Activated naive CD8-positive, alpha-beta T cell treated with anti-CD3 and anti-CD28 coated beads for 36 hours (primary cell): ENCODE data around the gene ZNF629. TPM values are rescaled to one million over a fixed set of nuclear protein-coding genes. Genes with fewer than 3 reads are reported as not detected.
"Not testable (repeated sequence)": the region's sequence is repeated elsewhere in the genome, so short reads cannot be mapped to it uniquely, and the experiment has no call there.

Experiments
- DNase-seq: peaks from one replicate; pipeline ENCODE4 v3.0.0; 2021
- H3K27ac Mint-ChIP-seq: one replicate; pipeline ENCODE4 v1.8.0; 2022; ENCODE audit warnings: mild to moderate bottlenecking, moderate library complexity, mixed read lengths
- H3K27me3 Mint-ChIP-seq: one replicate; pipeline ENCODE4 v1.8.0; 2022; ENCODE audit warnings: mild to moderate bottlenecking, mixed read lengths
- H3K36me3 Mint-ChIP-seq: one replicate; pipeline ENCODE4 v1.8.0; 2021; ENCODE audit warnings: mild to moderate bottlenecking, mixed read lengths
- H3K4me1 Mint-ChIP-seq: one replicate; pipeline ENCODE4 v1.8.0; 2021; ENCODE audit warnings: mixed read lengths
- H3K4me3 Mint-ChIP-seq: one replicate; pipeline ENCODE4 v1.8.0; 2022; ENCODE audit warnings: mild to moderate bottlenecking, moderate library complexity, mixed read lengths
- H3K9me3 Mint-ChIP-seq: one replicate; pipeline ENCODE4 v1.8.0; 2022; ENCODE audit warnings: mixed read lengths
- total RNA-seq, 2 experiments: library from RNA; stranded (reverse); gene quantifications; one replicate each; pipeline ENCODE4 v1.2.3, GENCODE V29; 2021

Gene ZNF629
- total RNA-seq, result 1 to 10 TPM; 5.4 to 5.5 TPM

DNA sequence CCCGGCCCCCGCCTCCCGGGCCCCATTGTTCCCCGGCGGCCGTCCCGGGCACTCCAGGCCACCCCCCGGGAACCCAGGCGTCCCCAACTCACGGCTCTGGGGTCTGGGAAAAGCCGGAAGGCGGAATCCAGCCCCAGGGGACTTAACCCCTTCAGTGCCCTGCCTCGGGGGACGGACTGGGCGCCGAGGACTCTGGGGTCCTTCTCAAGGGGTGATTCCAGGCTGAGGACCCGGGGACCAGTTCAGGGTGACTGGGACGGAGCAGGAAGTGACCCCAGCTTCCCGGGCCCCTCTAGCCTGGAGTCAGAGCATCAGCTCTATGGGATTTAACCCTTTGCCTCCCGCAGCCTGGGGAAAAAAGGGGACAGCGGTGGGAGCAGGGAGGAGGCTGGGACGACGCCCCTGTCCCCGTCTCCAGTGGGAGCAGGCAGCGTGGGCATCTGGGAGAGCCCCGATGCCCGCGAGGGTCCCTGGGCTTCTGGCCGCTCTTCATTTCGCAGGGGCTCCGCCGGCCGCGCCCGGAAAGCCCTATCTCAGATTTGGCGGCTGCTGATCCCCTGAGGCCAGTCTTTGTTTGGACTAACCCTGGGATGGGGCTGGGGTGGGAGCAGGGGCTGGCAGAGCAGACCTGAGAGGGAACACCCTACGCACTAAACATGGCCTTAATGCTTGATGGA, at the start of gene ZNF629:
Gene ZNF629, minus strand, starts transcription at position 270 of the 677 bp plus-strand sequence. CDS start 2,723 bp downstream, outside the sequence.
- H3K9me3 Mint-ChIP-seq, result no peaks in the 10 kb centered on the region
- peaks cover 6% of the 10 kb centered on the region for H3K36me3 Mint-ChIP-seq
- H3K27me3 Mint-ChIP-seq, result no peaks in the 10 kb centered on the region
- H3K4me1 Mint-ChIP-seq, result peaks cover 20% of the 10 kb centered on the region
- DNase-seq, result peak; percentile 31
- H3K4me3 Mint-ChIP-seq, result peak within 1 kb of the TSS; percentile 87
- peak within 1 kb of the TSS; percentile 64 for H3K27ac Mint-ChIP-seq

DNA sequence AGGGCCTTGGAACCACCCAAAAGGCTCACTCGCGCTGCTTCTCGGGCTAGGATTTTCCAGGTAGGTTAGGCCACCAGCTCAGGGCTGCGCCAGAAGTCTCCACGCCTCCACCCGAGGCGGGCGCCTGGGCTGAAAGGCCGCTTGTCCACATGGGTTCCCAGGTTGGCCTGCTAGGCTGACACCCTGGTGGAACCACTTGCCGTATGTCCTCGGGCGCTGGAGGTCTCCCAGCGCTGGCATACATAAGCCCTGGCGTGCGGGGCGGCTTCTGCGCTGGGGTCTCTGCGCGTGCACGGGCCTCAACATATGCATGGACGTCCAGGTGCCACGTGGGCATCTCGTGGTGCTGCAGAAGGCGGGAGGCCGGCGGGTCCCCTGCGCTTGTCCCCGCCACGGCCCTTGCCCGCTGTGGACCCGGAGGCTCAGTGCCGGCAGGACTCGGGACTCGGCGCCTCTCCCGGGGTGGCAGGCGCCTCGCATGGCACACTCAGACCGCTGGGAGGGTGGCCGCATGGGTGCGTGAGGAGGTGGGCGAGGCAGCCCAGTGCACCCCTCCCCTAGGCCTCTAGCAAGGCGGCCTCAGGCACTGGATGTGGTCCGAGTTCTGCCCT, 47.2 kb upstream of the ZNF629 start:
- no peak overlapping the region for H3K27ac Mint-ChIP-seq
- H3K36me3 Mint-ChIP-seq, result no peaks in the 10 kb centered on the region
- H3K9me3 Mint-ChIP-seq, result no peaks in the 10 kb centered on the region
- no peak for DNase-seq
- H3K4me3 Mint-ChIP-seq, result no peak overlapping the region
- H3K27me3 Mint-ChIP-seq, result no peaks in the 10 kb centered on the region
- H3K4me1 Mint-ChIP-seq, result no peaks in the 10 kb centered on the region

DNA sequence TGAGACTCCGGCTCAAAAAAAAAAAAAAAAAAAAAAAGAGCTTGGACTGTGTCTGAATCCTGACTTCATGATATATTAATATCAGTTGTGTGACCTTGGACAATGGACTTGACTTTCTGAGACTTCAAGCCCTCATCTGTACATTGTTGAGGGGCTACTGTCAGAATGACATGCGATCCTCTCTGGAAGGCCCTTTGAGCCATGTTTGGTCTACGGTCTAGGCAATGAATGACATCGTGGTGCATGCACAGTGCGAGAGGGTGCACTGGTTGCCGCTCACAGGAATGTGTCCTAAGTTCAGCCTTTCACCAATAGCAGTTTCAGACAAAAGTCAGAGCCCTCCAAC, 43.0 kb upstream of the ZNF629 start:
- no peak for DNase-seq
- no peaks in the 10 kb centered on the region for H3K4me1 Mint-ChIP-seq
- H3K36me3 Mint-ChIP-seq, result no peaks in the 10 kb centered on the region
- H3K4me3 Mint-ChIP-seq, result no peak overlapping the region
- H3K9me3 Mint-ChIP-seq, result no peaks in the 10 kb centered on the region
- no peaks in the 10 kb centered on the region for H3K27me3 Mint-ChIP-seq
- H3K27ac Mint-ChIP-seq, result no peak overlapping the region

DNA sequence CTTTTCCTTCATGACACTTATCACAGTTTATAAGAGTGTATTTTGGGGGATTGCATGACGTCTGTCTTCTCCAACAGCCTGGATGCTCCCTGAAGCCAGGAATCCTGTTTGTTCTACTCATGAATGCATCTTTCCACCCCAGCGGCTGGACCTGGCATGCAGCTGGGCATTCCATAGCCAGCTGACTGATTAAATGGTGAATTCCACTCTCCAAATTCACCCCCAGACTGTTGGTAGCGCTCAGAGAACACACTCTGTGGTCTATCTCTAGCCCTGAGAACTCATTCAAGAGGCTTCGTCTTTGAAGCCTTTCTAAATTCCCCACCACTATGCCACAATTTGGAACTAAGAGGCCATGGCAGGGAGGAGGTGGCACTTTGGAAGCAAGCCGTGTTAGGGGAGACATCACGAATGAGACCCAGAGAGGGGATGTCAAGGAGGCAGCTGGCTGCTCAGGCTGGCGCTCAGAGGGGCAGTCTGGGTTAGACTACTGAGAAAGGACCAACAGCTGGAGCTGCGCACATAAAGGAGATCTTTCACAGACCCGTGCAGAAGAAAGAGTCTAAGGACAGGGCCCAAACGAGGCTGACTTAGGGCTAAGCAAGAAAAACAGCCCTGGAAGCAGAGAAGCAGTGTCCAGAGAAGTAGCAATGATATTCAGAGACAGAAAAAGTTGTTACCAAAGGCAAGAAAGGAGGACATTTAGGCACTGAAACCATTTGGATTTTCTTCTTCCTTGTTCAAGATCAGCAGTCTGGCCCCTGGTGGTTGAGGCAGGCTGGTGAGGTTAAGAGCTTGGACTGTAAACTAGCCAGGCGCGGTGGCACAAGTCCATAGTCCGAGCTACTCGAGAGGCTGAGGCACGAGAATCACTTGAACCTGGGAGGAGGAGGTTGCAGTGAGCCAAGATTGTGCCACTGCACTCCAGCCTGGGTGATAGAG, 42.4 kb upstream of the ZNF629 start:
- Mint-ChIP-seq H3K27me3 (no peaks in the 10 kb centered on the region), H3K9me3 (no peaks in the 10 kb centered on the region), H3K4me1 (no peaks in the 10 kb centered on the region), H3K4me3 (no peak overlapping the region), H3K36me3 (no peaks in the 10 kb centered on the region), H3K27ac (no peak overlapping the region)
- no peak for DNase-seq

DNA sequence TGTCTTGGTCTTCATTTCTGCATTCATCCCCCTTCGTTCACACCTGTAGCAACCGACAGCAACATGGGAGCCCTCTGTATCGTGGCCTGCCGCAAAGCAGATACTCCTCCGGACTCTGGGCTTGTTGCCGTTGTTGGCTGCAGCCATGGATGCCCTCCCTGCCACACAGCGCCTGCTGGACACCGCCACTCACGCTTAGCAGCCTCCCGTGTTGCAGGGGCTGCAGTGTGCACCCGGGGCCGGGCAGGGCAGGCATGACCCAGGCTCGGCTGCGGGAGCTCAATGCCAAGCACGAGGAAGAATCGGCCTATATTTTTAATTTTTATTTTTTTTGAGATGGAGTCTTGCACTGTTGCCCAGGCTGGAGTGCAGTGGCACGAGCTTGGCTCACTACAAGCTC, 34.9 kb upstream of the ZNF629 start:
- no peak for DNase-seq
- Mint-ChIP-seq H3K4me3 (no peak overlapping the region), H3K36me3 (no peaks in the 10 kb centered on the region), H3K4me1 (no peaks in the 10 kb centered on the region), H3K27ac (no peak overlapping the region), H3K27me3 (no peaks in the 10 kb centered on the region), H3K9me3 (no peaks in the 10 kb centered on the region)

DNA sequence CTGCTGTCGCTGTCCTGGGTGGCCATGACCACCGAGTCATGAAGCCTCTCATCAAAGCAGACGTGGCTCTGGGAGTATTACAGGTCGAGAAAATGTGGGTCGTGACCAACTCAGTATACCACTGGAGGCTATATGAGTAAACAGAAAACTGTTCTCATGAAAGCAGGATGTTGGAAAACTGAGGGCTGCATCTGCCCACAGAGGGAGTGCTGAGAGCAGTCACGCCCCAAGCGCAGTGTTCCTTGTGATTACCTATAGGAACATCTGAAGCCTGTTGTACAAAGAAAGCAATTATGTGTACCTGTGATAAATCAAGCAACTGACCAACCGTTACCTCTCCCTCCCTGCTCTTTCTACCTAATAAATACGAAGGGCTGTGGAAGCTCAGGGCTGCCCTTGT, 34.4 kb upstream of the ZNF629 start:
- H3K4me1 Mint-ChIP-seq, H3K9me3 Mint-ChIP-seq: not testable (repeated sequence)

DNA sequence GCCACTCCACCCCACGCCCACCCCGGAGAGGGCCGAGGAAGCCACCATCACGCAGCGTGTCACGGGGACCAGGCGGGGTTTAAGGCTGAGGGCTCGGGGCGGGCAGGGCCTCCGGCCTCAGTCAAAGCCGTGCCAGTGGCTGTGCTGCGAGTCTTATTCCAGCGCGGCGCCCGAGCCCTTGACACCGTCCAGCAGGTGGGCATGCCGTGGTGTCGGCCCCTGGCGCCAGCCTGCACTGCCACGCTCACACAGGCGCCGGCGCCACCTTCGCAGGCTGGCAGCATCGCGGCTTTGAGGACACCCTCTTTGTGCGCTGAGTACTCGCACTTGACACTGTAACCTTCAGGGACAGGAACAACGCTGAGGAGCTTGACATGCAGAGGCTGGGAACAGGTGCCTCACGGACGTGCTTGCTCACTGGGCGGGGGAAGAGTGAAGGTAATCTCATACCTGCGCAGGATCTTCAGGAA, 34.0 kb upstream of the ZNF629 start:
- no peak for DNase-seq
- Mint-ChIP-seq H3K4me3 (no peak overlapping the region), H3K27me3 (no peaks in the 10 kb centered on the region), H3K4me1 (no peaks in the 10 kb centered on the region), H3K9me3 (no peaks in the 10 kb centered on the region), H3K27ac (no peak overlapping the region), H3K36me3 (no peaks in the 10 kb centered on the region)

More for the DNA sequence above, 34.4 kb upstream of the ZNF629 start:
- H3K27ac Mint-ChIP-seq, H3K4me3 Mint-ChIP-seq, H3K27me3 Mint-ChIP-seq, DNase-seq, H3K36me3 Mint-ChIP-seq: not testable (repeated sequence)

DNA sequence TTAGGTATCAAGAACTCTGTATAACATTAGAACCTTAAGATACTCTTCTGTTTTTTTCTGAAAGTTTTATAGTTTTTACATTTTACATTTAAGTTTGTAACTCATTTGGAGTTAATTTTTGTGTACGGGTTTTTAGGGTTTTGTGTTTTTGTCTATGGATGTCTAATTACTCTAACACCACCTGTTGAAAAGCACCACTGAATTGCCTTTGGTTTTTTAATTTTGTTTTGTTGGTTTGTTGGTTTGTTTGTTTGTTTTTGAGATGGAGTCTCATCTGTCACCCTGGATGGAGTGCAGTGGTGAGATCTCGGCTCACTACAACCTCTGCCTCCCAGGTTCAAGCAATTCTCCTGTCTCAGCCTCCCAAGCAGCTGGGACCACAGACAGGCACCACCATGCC, 29.8 kb upstream of the ZNF629 start:
- H3K4me1 Mint-ChIP-seq, result peaks cover 7% of the 10 kb centered on the region
- DNase-seq, result no peak
- no peak overlapping the region for H3K27ac Mint-ChIP-seq
- no peaks in the 10 kb centered on the region for H3K27me3 Mint-ChIP-seq
- no peaks in the 10 kb centered on the region for H3K9me3 Mint-ChIP-seq
- no peaks in the 10 kb centered on the region for H3K36me3 Mint-ChIP-seq
- no peak overlapping the region for H3K4me3 Mint-ChIP-seq

DNA sequence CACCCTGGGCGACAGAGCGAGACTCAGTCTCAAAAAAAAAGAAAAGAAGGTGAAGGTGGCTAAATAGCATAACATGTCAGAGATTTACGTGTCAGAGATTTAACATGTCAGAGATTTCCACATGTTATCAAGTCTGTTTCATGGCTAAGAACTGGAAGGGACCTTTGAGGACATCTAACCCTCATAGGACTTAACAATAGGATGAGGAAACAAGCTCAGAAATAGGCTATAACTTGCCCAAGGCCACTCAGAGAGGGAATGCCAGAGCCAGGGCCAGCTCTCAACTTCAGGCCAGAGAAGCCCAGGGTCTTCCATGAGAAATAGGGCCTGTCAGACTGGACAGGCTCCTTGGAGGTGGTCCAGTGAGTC, 26.8 kb upstream of the ZNF629 start:
- Mint-ChIP-seq H3K36me3 (no peaks in the 10 kb centered on the region), H3K4me1 (peaks cover 7% of the 10 kb centered on the region), H3K27me3 (no peaks in the 10 kb centered on the region), H3K4me3 (peak overlapping the region; percentile 83), H3K27ac (peak overlapping the region; percentile 75), H3K9me3 (no peaks in the 10 kb centered on the region)
- DNase-seq, result no peak

DNA sequence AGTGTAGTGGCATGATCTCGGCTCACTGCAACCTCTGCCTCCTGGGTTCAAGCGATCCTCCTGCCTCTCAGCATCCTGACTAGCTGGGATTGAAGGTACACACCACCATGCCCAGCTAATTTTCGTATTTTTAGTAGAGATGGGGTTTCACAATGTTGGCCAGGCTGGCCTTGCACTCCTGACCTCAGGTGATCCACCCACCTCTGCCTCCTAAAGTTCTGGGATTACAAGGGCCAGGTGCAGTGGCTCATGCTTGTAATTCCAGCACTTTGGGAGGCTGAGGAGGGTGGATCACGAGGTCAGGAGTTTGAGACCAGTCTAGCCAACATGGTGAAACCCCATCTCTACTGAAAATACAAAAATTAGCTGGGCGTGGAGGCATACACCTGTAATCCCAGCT, 22.7 kb upstream of the ZNF629 start:
- not testable (repeated sequence) for H3K27ac Mint-ChIP-seq, DNase-seq, H3K27me3 Mint-ChIP-seq, H3K9me3 Mint-ChIP-seq, H3K36me3 Mint-ChIP-seq, H3K4me3 Mint-ChIP-seq
- H3K4me1 Mint-ChIP-seq, result peaks cover 23% of the 10 kb centered on the region

DNA sequence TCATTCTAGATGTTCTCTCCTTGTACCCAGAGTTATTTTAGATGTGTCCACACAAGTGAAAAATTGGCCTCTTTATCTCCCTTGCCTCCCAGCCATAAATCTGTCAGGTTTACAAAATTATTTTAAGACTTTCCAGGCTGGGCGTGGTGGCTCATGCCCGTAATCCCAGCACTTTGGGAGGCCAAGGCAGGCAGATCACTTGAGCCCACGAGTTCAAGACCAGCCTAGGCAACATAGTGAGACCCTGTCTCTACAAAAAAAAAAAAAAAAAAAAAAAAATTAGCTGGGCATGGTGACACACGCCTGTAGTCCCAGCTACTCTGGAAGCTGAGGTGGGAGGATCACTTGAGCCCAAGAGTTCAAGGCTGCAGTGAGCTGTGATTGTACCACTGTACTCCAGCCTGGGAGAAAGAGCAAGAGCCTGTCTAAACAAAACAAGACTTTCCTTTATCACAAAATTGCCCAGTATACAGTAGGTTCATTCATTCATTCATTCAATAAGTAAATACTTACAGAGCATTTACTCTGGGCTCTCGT, 22.0 kb upstream of the ZNF629 start:
- not testable (repeated sequence) for H3K27ac Mint-ChIP-seq, H3K4me3 Mint-ChIP-seq, H3K9me3 Mint-ChIP-seq, H3K36me3 Mint-ChIP-seq, H3K27me3 Mint-ChIP-seq, DNase-seq
- H3K4me1 Mint-ChIP-seq, result peaks cover 21% of the 10 kb centered on the region

DNA sequence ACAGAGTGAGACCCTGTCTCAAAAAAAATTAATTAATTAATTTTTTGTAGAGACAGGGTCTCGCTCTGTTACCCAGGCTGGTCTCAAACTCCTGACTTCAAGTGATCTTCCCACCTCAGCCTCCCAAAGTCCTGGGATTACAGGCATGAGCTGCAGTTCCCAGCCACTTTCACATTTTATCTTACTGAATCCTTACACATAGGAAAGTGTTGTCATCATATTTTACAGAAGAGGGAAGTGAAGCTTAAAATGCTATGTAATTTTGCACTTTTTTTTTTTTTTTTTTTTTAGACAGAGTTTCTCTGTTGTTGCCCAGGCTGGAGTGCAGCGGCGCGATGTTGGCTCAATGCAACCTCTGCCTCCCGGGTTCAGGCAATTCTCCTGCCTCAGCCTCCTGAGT, 21.1 kb upstream of the ZNF629 start:
- Mint-ChIP-seq H3K36me3 (no peaks in the 10 kb centered on the region), H3K27ac (no peak overlapping the region), H3K4me3 (no peak overlapping the region), H3K27me3 (no peaks in the 10 kb centered on the region), H3K9me3 (no peaks in the 10 kb centered on the region), H3K4me1 (peaks cover 18% of the 10 kb centered on the region)
- no peak for DNase-seq

DNA sequence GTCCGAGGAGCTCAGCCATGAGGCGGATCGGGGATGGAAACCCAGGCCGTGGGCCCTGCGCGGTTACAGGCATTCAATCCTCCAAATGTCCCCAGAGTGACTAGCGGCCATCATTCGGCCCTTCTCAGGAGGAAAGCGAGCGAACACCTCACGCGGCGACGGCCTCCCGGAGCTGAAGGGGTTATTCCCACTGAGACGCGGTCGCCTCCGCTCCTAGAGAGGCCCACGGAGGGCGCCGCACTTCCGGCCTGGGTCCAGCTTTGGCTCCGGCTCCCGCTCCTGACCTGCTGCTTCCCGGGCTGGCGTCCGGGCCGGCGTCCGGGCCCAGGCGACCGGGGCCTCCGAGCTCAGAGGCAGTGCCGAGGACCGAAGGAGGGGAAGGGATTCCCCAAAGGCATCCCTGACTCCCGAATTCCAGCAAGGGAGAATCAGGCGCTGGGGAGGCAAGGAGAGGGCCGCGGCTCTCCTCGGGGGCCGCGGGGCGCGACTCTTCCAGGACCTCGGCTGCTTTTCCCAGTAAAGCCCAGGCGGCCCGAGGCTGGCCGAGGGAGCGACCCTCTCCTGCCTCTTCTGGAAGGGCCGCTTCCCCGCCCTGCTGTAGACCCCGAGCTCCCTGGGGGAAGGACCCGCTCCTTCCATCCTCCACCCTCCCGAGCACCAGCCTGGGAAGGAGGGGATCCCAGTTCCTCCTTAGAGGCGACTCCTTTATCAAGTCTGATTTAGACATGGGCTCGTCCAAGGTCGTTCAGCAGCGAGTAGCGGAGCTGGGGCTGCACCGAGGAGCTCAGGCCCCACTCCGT, 18.6 kb upstream of the ZNF629 start:
- peak overlapping the region; percentile 66 for H3K4me3 Mint-ChIP-seq
- H3K36me3 Mint-ChIP-seq, result no peaks in the 10 kb centered on the region
- H3K9me3 Mint-ChIP-seq, result no peaks in the 10 kb centered on the region
- H3K4me1 Mint-ChIP-seq, result peaks cover 18% of the 10 kb centered on the region
- peak; percentile 56 for DNase-seq
- no peaks in the 10 kb centered on the region for H3K27me3 Mint-ChIP-seq
- H3K27ac Mint-ChIP-seq, result peak overlapping the region; percentile 79

DNA sequence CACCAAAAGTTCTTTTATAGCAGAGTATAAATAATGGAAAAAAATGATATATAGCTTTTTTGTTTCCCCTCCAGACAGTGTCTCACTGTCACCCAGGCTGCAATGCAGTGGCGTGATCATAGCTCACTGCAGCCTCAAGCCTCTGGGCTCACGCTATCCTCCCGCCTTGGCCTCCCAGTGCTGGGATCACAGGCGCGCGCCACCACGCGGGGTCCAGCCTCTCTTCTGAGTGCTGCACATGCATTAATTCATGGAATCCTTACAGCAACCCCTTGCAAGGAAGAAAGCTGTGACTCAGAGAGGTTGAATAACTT, 18.0 kb upstream of the ZNF629 start:
- H3K27ac Mint-ChIP-seq, result peak overlapping the region; percentile 79
- peaks cover 18% of the 10 kb centered on the region for H3K4me1 Mint-ChIP-seq
- peak overlapping the region; percentile 66 for H3K4me3 Mint-ChIP-seq
- H3K27me3 Mint-ChIP-seq, result no peaks in the 10 kb centered on the region
- no peaks in the 10 kb centered on the region for H3K9me3 Mint-ChIP-seq
- peak; percentile 45 for DNase-seq
- H3K36me3 Mint-ChIP-seq, result no peaks in the 10 kb centered on the region

DNA sequence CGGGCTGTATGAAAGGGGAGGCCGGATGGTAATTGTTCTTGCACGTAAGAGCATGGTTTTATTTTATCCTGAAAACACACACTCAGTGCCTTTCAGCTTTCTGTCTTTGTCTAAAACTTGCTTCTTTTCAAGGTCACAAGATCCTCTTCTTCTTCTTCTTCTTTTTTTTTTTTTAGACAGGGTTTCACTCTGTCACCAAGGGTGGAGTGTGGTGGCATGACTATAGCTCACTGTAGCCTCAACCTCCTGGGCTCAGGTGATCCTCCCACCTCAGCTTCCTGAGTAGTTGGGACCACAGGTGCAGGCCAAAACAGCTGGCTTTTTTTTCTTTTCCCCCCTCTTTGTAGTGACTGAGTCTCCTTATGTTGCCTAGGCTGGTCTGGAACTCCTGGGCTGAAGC, 15.9 kb upstream of the ZNF629 start:
- Mint-ChIP-seq H3K4me3 (no peak overlapping the region), H3K9me3 (no peaks in the 10 kb centered on the region), H3K27me3 (no peaks in the 10 kb centered on the region), H3K4me1 (peaks cover 17% of the 10 kb centered on the region), H3K27ac (no peak overlapping the region), H3K36me3 (no peaks in the 10 kb centered on the region)
- DNase-seq, result no peak
